ENCODE data around the gene FBXO30.

Gene FBXO30

GRCh38 chr6:145744619-145745018 lies 70.0 kb downstream of the FBXO30 start:
- no peak for DNase-seq
